GM18517 (cell line): ENCODE results near the gene TMUB1.

Experiments
- ATAC-seq: cut with Tn5 transposase; IDR thresholded peaks from one replicate; pipeline ENCODE4 v1.9.1; 2021; ENCODE audit warnings: mild to moderate bottlenecking, moderate library complexity; ENCODE audit not compliant: unreplicated experiment

TMUB1 gene

DNA sequence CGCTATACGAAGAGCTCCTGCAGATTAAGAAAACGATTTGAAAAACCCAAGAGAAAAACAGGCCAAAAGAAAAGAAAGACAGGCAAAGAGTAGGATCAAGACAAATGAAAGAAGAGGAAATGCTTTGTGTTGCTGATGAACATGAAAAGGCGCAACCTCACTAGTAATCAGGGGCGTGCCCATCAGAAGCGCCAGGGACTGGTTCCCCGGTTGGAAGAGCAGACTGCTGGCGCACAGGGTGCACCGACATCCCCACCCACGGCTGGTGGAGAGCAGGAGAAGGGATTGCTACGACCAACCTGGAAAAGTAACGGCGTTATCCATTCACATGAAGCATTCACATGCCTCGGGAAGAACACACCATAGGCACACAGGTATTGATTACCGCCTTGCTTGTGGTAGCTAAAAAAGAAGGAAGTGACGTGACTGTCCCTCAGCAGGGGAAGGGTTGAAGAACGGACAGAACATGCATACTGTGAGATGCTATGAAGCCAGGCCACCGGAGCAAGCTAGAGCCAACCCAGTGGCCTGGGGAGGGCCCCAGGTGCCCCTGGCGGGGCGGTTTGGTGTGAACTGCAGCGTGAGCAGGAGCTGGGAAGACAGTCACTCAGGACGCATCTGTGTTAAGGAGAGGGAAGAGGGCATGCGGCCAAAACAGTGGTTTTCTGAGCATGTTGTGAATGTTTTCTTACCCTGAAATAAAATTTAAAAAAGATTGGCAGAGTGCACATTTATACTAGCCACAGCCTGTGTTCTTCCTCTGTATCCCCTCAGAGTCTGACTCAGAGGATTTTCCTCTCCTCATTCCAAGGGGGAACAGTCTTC is 21.3 kb upstream of the TMUB1 start:
- no peak for ATAC-seq

GRCh38 chr7:151103973-151104372 is 20.7 kb upstream of the TMUB1 start:
- ATAC-seq: no peak

- no peak for ATAC-seq
These were observed 19.7 kb upstream of the TMUB1 start for GRCh38 chr7:151102991-151103390.

DNA sequence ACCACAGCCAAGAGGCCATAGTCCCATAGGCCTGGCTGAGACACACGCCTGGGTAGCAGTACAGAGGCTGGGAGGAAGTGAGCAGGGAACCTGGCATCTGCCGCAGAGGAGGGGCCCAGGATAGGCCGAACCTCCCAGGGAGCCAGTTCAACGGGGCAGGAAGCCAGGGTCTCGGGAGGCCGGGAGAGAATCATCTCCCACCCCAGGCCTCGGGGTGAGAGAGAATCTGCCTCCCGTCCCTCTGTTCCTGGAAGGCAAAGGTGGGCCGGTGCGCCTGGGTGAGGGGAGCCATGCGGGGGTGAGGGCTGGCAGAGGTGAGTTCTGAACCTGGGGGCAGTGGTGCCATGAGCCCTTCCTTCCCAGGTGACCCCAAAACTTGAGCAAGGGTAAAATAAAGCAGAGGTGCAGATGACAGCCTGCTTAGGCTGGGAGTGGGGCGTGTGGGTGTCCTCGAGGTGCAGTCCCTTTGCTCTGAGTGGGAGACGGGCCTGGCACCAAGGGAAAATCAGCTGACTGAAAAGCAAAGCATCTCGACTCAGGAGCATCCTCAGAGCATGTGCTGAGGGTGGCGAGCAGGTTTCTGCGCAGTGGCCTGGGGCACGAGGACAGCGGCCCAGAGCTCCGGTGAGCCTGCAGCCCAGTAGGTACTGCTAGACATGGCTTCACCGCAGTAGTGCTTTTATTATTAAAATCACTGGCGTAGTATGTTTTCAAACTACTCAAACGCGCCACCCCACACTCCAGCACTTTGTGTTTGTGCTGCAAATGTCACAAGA is 18.5 kb upstream of the TMUB1 start:
- no peak for ATAC-seq

- ATAC-seq: no peak
These were observed 17.6 kb upstream of the TMUB1 start for GRCh38 chr7:151100921-151101320.

DNA sequence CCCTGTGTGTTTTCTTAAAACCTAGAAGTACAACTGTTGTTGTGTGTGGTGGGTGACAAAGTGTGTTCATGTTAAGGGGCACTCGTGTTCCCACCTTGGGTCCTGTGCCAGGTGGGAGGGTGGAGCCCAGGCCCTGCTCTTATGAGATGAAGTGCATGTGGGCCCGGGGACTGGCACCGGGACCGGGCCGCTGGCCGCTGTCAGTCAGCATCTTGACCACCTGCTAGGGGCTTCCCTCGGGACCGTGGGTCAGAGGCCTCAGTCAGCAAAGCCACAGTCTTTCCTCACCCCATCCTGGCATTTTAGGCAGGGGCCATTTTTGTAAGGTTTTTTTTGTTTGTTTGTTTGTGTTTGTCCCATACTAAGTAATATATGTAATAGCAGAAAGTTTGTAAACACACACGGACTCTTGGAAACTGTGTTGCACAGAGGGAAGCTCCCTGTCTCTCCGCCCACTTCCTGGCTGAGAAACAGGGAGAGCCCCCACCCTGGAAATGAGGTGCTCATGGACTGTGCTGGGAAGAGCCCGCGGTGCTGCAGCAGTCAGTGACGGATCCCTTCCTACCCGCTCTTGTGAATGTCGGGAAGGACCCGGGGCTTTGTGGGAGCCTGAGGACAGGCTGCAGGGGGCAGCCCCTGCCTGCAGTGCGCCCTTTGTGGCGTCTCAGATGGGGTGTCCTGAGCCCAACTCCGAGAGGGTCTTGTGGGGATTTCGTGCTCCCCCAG is 16.4 kb upstream of the TMUB1 start:
- ATAC-seq: no peak

DNA sequence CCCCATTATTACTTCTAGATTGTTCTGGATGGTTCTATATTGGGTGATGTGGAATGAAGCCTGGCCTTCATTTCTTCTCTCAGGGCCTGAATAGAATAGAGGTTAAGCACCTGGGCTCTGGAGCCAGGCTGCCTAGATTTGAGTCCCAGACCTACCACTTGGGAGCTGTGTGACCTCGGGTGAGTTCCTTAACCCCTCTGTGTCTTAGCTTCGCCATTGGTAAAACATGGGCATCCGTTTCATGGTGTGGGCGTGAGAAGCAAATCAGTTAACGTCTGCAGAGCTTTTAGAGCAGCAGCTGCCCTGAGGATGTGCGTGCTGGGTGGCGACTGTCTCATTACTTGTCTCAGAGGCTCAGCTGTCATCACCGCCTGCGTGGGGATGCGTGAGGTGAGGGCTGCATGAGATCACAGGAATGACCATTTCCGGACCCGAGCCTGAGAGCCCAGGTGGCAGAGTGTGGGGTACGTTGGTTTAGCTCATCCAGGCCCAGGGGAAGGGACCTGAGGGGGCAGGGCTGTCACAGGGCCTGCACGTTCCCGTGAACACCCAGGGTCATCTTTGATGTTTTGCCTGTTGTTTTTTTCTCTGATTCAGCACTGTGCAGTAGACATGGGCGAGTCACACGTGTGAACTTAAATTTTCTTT is 12.7 kb upstream of the TMUB1 start:
- no peak for ATAC-seq

DNA sequence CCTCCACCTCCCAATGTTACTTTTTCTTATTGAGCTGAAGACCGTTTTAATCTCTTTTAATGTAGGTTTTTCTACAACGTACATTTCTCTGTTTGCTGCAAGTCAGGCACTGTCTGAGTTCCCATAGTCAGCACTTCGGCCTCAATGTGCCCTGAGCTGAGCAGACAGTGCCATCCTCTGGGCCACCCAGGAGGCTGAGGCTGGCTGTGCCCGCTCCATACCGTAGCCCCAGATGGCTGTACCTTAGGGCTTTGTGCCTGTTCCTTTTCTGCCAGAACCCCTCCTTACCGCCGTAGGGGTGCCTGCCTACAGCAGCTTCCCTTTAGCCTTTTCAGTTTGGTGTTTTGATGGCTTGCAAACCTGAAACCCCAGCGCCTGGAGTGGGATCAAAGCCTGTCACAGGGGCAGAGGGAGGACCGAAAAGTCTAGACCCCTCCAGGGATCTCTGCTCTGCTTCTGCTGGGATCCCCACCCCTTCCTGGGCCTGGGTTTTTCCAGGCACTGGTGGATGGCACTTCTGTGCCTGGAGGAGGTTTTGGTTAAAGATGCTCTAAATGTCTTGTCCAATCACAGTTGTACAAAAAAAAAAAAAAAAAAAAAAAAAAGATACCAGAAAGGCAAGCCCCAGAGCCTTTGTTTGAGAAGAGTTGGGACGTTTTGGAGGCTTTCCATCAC is 12.0 kb upstream of the TMUB1 start:
- ATAC-seq: no peak

- ATAC-seq: no peak
These were observed 11.4 kb upstream of the TMUB1 start for GRCh38 chr7:151094675-151095074.

- ATAC-seq: no peak
These were observed 10.5 kb upstream of the TMUB1 start for GRCh38 chr7:151093748-151094147.

GRCh38 chr7:151091988-151092387 is 8.7 kb upstream of the TMUB1 start:
- no peak for ATAC-seq

GRCh38 chr7:151091431-151091830 is 8.1 kb upstream of the TMUB1 start:
- ATAC-seq: no peak

DNA sequence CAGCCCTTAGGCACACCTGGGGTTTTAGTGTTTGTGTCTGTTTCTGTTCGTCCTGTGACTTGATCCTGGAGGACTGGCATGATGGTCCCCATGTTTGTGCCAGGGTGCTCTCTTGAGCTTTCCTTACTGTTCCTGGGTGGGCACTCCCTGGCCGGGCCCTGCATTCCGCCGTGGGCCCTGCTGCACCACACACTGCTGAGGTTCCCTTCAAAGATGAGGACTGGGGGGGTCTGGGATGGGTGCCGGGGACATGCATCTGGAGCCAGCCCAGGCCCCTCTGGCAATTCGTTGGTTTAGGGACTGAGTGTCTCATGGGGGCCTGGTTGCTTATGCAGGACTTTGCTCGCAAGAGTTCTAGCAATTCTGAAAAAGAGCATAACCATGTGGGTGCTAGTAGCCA is 7.7 kb upstream of the TMUB1 start:
- no peak for ATAC-seq

- no peak for ATAC-seq
These were observed 6.8 kb upstream of the TMUB1 start for GRCh38 chr7:151089893-151090730.

DNA sequence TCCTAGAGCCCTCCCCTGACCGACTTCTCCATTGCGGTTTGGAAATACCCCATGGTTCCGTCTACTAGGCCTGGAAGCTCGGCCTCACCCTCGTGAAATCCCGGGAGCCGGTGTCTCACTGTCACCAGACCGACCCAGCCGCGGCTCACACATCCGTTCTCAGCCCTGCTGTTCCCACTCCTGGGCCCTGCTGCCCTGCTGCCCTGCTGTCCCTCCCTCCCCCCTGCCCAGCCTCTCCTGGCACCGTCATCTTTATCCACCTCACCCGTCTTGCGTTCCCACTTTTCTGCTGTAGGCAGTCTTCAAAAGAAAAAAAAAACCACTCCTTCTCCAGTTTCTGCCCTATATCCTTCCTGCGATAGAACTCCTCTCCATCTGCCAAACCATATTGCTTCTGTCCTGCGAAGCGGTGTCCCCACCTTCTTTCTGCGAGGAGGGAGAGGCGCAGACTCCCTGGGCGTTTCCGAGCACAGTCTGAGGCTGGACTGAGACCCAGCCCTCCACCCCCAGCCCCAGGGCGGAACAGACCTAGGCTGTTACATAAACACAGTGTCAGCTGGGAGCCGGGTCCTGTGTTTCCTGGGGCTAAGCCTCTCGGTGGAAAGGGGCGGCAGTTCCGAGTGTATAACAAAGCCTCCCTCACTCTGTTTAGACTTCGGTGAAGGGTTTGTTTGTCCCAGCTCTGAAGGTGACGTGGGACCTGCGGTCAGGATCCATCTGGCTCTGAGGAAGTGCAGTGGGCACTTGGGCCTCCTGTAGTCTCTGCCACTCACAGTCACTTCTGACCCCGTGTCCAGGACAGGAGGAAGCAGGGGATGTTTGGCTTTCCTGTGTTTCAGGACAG is 5.8 kb upstream of the TMUB1 start:
- no peak for ATAC-seq

DNA sequence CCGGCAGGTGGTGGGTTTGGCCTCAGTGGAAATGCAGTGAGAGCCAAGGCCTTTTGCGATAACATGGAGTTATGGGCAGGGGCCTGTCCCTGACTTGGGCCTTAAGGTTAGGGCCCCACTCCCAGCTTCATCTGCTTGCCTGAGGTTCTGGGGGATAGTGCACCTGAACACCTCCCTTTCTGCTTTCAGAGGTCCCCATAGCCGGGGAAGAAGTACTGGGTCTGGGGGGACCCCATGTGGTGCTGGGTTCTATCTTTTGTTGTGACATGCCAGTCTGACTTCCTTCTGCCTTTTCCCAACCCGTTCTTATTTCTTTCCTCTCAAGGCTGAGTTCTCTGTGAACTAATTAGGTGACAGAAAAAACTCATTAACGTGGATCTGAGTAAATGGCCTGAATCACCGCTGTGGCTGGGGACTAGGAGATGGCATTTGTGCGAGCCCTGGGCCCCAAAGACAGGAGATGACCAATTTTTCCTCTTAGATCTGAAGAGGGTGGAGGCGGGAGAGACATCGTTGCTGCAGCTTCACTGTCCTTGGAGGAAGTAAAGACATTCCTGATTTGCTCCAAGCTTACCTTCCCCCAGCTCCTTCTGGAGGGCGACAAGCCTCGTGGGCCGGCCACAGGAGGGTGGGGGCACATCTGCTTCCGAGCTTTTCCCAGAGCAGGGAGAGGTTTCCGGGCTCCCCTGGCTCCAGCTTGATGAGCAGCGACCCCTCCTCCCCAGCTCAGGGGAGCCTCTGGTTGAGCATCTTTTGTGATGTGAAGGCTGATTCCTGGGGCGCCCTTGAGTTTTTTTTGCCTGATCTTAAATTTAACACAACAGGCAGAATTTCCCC is 4.9 kb upstream of the TMUB1 start:
- ATAC-seq: no peak

DNA sequence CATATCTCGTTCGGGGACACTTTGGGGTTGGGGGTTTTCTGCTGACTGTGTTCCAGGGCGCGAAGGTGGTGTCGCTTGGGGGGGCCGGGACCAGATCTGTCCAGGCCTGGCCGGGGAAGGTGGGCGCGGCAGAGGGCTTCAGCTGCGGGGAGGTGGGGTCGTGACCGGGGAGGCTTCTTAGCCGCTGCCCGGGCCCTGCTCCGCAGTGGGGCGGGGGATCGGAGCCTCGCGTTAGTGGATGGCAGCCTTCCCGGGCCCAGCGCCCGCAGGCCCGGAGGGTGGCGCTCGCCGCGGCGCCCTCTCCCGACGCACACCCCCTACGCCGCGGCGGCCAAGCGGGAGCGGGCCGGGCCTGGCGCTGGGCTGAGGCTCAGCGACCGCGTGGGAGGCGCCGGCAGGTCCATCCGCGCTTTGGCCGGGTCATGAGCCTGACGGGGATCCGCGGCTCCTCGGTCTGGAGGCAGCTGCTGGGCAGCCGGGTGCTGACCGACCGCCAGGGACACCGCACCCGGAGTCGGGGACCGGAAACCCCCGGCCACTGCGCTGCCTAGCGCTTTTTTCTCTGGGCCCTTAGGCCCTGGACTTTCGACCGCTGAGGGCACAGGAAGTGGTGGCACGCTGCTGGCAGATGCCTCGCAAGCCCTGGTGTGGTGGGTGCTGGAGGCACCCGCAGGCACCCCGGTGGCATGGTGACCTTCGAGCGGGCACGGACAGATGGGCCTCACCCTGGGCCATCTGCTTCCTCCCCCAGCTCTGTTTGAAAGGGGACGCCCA is 4.1 kb upstream of the TMUB1 start:
- ATAC-seq: peak; percentile 27
